ENCODE results near the gene ITGA1.

The ITGA1 gene

DNA sequence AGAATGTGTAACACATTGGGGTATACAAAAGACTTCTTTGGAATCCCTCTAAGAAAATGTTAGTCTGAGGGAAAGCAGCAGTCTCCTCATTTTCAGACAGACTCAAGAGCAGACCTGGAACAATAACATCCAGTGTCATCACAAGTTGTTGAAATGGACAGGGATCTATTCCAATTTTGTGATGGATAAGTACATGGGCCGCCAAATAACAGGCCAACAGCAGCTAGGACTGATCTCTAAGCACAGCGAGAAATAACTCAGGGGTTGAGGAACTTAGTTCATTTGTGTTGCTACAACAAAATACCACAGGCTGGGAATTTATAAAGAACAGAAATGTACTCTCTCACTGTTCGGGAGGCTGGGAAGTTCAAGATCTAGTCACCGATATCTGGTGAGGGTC, 193.8 kb downstream of the ITGA1 start:
- DNase-seq: no peak

DNA sequence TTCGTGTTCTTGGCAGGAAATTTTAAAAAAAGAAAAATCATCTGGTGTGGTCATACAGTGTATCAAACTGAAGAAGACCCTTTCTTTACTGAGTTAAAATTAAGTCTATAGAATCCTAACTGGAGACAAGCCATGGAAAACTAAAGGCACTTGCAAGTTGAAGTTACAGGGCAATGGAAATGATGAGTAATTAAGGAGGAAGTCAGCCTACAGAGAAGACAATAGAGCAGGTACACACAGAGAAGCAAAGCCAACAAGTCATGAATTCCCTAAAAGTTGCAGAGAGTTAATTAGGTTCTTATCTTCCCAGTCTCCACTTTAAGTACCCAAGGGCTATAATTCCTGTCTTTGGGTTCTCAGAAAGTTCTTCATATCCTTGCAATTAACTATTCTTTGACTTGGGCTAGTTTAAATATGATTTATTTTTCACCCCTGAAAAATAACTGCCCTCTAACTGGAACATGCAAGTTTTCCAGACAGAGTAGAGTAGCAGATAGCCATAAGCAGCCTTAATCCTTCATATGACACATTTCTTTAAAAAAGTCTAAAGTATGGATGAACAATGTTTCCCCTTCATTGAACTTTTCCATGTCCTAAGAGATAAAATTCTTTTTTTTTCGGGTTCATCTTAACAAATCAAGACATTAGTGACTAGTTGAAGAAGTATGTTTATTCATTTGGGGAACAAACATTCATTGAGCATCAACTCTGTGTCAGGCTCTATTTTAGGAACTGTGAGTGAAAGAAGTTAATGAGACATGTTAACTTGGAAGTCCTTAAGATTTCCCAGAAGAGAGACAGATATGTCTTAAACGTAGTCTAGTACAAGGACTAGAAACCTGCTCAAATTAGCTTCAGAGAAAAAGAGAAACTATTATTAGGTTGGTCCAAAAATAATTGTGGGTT, 196.3 kb downstream of the ITGA1 start:
- no peak for DNase-seq

DNA sequence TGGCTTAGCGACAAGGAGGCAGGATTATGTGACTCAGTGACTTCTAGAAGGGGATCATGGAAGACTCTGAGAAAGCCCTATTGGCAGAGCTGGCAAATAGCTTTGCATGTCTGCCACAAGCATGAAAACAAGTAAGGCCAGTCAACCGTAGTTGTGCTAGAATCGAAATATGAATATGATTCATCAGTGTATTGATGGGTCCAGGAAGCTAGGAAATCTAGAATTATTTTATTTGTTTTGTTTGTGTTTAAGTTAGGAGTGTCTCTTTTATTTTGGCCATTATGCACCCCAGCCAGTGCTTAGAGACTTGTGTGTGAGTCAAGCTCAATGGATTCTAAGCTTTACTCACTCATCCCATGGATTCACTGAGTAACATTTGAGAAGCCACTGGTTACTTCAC, 197.6 kb downstream of the ITGA1 start:
- DNase-seq: no peak

DNA sequence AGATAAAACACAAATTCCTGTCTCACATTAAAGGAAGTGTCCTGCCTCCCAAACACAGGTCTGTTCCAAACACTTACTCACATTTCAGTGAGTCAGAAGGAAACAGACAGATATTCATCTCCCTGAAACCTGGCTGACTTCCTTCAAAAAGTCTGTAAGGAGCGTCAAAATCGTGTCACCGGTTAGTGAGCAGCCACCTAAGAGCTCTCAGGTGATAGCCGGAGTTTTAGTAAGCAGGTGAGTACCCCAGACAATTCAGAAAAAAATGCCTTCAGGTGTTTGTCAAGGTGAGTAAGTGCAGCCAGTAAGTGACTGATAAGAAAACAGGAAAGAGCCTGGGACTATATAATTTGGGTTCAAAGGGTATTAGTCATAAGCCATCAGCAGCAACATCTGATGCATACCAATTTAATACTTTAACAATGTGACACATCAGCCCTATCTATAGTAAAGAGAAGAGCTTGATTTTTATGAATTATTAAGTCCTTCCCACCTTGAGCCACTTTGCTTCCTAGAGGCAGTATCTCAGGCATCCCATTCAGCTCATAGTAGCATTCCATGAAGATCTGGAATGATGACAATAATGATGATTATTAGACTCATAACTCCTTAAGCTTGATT, 200.1 kb downstream of the ITGA1 start:
- no peak for DNase-seq

DNA sequence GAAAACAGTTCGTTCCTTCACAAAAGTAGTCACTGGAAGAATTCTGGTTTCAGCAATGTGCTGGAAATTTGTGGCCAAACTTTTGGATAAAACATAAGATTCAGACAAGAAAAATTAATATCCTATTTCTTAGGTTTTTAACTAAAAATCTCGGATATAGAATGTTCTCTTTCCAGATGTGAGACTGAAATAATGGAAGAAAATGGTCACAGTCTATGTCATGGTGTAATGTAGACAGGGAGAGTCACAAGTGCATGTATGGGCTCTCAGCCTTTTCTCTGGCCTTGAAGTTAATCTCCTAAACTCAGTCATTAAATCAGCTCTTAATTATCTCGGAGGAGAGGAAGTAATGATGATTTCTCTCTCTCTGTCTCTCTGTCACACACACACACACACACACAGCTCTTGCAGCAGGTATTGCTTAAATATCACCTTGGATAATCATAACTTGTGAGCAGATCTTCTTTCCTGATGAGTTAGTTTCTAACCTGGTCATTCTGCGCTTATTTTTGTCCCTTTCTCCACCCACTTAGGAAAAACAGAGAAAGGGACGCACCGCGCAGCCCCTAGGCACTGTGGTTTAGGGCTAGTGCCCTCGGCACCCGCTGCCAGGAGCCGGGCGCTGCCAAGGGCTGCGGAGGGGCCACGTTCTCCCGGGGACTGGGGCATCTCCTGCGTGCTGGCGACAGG, 200.8 kb downstream of the ITGA1 start:
- DNase-seq: no peak

DNA sequence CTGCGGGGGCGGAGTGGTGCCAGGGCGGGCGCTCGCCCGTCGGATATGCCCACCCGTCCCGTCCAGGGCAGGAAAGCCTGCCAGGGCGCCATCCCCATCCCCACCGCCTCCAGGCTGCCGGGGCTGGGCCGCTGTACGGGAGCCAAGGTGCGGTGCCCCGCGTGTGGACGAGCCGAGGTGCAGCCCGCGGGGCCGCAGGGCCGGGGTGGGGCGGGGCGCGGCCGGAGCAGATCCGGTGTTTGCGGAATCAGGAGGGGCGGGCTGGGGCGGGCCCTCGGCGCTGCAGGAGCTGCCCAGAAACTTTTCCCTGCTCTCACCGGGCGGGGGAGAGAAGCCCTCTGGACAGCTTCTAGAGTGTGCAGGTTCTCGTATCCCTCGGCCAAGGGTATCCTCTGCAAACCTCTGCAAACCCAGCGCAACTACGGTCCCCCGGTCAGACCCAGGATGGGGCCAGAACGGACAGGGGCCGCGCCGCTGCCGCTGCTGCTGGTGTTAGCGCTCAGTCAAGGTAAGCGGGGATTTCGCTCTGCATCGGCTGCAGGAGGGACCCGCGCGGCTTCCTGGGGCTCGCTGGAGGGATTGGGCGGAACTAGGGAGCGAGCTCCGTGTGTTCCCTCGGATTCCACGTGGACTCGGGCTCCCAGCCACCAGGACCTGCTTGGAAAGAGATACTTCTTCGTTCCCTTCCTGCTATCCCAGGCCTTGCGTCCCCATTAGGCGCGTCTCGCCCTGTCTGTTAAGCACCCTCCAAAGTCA, 201.5 kb downstream of the ITGA1 start, which contains the start of gene ITGA2:
ITGA2 (plus strand) TSS at position 328 of the 756 bp plus-strand sequence; CDS start at position 445, 117 bp downstream.
- peak; percentile 17 for DNase-seq

DNA sequence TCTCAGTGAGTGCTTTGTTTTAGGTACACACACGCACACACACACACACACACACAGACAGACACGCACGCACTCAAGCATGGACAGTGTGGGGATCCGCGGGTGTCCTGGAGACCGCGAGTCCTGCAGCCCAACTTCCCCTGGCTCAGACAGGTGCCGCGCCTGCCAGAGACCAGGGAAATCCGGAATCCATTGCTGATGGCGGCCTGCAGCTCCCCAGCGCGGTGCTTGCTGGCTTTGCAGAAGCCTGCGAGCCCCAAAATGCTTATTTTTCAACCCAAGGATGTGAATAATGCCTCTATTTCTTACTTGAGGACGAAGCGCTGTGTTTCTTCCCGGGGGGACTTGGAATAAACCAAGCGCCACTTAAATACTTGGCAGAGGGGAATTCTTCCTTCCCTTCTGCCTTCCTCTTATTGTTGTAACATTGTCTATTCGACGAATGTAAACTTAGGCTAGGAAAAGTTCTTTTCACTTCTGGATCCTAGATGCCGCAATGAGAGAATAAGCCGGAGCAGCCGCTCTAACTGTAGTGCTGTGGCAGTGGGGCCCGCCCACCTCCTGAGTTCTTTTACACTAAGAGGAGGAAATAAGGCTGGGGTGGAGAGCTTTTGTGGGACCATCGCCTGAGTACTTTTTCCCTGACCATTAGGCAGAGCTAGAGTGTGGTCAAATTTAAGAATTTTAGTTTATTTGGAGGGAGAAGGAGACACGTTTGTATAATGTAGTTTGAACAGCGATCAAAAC, 202.2 kb downstream of the ITGA1 start:
- DNase-seq: peak; percentile 6

DNA sequence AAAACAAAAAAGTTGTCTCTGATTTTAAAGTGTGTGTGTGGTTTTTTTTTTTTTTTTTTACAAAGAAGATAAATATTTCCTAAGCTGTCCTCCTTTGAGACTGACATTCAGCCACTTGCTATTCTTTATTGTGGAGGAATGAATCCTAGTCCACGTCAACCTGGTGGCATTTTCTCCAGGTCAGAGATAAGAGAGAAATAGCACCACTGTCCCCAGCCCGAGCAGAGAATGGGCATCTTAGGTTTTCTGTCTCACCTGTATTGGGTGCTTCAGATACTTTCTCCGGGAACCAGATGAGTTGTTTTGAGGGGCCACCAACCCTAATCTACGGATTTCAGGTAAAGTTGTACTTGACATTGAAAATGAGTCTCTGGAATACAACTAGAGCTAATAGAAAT, 202.8 kb downstream of the ITGA1 start:
- DNase-seq: no peak

DNA sequence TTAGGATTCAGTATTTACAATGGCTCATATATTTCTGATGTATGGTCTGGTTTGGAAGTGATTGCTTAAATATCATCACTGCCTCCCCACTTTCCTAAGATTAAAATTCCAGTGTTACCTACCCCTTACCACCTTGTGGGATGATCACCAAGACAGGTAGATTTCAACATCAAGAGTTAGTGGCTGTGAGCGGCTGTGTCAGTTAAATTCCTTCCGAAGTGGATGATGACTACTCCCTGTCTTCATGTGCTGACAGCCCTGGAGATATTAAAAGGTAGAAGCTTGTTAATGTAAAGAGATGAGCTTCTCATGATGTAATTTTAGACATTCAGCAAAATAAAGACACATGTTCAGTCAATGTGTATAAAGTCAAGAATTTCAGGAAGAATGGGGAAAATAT, 205.7 kb downstream of the ITGA1 start:
- no peak for DNase-seq

DNA sequence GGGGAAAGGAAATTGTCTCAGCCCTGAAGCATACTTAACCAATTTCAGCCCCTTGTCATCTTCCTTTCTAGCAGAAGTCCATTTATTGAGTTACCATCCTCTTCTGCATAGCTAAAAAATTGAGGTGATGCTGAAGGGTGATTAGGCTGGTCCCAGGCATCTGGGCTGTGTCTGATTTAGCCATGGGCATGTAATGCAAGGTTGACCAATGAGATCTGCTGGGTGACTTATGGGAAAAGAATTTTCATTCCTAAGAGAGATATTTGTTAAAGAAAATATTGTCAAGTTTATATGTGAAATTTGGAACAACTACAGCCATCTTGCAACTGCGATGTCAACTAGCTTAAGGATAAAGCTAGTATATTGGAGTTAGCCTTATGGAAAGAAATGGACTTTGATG, 206.6 kb downstream of the ITGA1 start:
- no peak for DNase-seq

DNA sequence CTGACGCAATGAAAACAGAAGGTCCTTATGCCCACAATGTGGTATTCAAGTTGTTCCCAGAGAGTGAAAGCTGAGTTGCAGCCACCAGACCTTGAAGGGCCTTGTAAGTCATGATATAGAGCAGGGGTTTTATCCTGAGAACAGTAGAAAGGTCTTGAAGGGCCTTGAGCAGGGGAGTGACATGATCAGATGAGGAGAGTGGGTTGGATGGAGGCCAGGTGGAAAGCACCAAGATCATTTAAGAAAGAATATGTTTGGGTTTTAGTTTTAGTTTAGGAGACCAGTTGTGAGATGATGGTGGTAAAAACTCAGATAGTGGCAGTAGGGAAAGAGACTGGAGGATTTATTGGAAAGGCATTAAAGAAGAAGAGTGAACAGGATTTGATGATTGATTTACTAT, 207.4 kb downstream of the ITGA1 start:
- DNase-seq: no peak

DNA sequence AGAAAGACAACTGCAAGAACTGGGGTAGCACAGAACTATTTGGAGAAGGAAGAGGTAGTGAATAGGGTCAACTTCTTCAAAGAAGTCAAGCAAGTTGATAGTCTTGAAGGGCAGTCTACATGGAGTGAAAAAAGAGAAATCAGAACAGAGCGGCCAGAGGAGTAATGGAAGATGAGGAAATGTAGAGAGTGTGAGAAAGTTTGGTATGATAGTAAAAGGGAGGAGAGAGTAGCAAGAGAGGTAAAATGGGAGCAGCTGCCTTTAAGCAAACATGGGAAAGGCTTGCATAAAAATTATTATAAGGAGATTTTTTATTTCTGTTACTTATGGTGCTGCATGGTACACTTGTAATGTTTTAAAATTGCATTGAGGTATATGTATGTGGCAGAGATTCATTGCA, 208.2 kb downstream of the ITGA1 start:
- no peak for DNase-seq

DNA sequence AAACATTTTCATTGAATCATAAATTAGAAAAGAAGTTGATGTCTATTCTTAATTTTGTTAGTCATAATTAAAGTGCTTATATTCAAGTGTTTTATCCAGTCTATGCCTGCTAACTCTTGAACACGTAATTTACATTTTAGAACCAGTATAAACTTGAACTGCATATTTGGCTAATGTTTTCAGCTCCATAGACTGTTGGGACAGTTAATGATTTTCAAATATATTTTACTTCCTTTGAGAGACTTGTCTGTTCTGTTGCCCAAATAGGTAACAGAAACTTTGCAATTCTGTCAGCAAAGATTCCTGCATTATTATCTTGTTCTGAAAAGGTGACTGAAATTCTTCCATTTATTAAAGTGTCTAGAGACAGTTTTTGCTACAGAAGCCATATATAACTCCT, 209.3 kb downstream of the ITGA1 start:
- no peak for DNase-seq

DNA sequence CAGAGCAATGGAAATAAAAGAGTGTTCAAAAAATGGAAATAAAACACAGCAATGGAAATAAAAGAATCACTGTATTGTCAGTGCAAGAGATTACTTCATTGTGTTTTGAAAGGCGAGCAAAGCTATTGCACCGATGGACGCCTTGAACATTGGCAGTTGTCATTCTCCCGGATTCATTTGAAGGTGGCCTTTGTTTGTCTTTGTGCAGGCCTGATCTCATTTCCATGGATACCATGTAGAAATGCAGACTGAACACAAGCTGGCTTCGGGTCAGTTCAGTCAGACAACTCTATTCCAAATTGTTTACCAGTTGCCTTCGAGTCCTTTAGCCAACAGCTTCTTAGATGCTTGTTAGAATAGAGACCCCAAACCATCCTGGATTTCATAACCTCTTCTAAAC, 209.7 kb downstream of the ITGA1 start:
- DNase-seq: no peak

DNA sequence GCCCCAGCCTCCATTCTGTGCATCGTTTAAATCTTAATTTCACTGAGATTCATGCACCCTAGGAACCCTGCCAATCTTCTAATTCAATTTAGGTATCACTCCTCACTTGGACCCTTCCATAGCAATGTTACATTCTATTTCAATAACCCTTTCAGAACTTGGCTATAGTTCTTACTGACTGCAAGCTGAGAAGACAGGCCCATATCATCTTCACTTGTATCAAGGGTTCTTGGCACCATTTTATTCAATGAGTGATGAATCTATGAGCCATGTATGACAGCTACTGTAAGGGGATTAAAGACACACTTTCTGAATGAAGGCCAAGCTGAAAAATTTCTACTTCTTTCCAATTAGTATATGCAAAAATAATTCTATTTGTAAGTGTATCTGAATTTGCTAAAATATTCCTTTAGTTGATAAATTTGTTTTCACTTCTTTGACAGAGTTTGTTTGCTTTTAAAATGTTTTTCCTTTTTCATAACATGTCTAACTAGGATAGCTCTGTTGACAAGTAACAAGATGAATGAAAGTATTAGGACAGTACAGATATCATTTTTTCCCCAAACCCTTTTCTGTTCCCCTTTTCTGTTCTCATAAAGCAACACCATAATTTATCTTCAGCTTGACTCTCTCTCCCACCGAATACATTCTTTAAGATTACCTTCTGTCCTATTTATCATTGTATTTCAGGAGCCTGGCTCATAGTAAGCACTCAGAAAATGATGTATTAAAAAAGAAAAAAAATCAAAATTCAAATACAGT, 211.0 kb downstream of the ITGA1 start:
- no peak for DNase-seq

DNA sequence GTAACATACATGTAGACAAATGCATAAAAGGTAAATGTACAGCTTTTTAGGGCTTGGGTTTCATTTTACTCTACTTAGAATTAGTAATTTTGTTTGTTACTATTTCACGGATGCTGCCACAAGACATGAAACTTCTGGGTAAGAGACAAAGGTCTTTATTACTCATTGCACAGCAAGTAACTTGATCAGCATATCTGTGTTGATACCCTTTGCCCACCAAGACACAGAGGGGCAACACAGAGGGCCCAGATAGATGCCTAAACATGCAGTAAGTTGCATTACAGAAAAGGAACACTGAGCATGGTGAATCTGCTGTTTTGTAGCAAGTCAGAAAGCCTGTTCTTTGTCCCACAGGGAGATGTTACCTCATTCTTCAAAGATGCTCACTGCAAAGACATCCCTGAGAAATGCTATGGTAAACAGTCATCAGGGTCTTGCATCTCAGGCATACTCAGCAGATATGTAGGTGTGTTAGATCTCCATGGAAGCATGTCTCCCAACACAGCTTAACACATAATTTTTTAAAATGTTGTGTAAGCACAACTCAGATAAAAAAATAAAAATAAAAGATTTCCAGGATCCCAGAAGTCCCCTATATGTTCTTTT, 211.7 kb downstream of the ITGA1 start:
- no peak for DNase-seq

DNA sequence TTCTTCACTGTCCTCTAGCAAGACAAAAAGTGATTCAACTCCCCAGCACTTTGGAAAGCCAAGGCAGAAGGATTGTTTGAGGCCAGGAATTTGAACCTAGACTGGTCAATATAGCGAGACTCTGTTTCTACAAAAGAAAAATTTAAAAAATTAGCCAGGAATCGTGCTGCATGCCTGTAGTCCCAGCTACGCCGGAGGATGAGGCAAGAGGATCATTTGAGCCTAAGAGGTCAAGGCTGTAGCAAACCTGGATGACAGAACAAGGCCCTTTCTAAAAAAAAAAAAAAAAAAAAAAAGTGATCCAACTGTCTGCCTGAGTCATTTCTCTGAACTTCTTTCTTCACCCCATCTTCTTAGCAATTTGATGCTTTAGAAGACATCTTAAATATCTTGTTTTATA, 213.8 kb downstream of the ITGA1 start:
- no peak for DNase-seq

DNA sequence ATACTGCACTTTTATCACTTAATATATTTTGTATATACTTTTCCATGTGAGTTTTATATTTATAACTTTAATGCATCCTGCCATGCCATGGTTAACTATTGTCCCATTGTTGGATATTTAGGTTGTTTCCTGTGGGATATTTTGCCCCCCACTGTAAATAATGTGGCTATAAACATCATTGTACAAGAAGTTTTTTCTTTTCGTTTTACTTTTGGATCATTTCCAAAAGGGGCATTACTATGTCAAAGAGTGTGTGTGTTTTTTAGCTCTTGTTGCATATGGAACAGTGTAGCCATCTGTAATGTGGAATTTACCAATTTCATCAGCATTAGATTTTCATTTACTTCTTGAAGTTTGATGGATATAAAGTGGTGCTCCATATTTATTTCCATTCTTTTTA, 214.8 kb downstream of the ITGA1 start:
- DNase-seq: no peak

DNA sequence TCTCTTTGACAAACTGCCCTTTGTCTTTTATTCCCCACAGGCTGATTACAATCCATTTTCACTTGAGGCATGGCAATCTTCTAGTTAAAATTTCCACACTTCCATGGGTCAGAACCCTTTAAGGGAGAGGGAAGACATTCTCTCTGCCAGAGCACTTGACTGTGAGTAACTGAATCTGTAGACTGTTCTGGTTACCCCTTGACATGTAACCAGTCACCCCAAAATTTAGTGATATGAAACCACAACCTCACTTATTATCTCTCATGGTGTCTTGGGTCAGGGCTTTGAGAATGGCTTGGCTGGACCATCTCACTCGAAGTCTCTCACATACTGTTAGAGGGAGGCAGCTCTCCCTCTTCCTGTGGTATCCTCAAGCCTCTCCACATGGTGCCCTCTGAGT, 215.4 kb downstream of the ITGA1 start:
- DNase-seq: no peak

DNA sequence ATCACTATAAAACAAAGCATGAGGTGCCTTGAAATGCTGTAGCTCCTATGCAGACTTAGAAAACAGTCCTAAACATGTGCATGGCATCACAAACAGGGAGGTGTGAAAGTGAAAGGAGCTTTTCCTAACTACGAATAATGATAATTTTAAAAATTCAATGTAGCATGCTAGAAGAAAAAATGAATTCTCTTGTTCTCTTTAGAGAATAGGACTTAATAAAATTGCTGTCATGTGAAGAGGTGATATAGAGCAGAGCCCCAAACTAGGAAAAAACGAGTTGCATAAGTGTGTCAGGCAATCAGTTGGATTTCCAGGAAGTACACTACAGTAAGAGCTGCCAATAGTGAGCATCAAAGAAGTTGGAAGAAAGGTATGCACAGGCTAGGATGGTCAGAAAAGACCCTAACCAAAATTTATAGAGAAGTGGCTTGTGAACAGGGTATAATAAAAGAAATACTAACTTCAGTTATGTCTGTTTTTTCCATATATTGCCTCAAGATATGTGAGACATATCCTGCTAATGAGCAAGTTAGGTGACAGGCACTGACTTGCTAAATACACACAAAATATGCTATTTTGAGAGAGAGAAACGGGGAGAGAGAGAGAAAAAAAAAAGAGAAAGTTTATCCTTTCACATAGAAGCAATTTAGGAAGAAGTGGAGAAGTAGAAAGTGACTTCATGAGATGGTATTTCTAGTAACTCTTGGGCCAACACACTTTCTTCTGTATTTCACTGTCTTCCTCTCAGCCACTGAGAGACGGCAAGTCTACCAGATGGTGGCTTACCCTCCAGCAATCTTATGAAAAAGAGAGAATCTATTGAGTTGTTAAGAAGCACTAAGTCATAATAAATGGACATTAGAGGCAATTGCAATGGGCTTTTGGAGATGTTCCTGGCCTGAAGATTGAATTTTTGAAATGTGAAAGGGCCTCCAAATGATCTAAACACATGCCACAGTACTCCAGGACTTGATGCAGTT, 219.5 kb downstream of the ITGA1 start:
- DNase-seq: no peak

All from COR-L47 (cell line).